WI38 (cell line): ENCODE results near the gene PRLR.

ENCODE experiments used
- H3K4me3 ChIP-seq: 2 replicates; pipeline ENCODE4 v1.5.1; 2011; ENCODE audit warnings: low read depth, mild to moderate bottlenecking, control low read depth, low read length
- CTCF ChIP-seq: IDR thresholded peaks from 2 replicates; pipeline ENCODE4 v1.5.1; 2012; ENCODE audit warnings: low read depth, mild to moderate bottlenecking, control low read depth, low read length

PRLR gene

GRCh38 chr5:35183556-35183955 lies 46.7 kb downstream of the PRLR start:
- no peak; the same call in 1 of the 2 replicates for TF ChIP-seq CTCF

GRCh38 chr5:35182910-35183535 lies 47.3 kb downstream of the PRLR start:
- H3K4me3 ChIP-seq, result no peak overlapping the region
- peak; percentile 71 for TF ChIP-seq CTCF

More at GRCh38 chr5:35183556-35183955, 46.7 kb downstream of the PRLR start:
- H3K4me3 ChIP-seq, result no peak overlapping the region

GRCh38 chr5:35182486-35182885 lies 47.8 kb downstream of the PRLR start:
- no peak for TF ChIP-seq CTCF
- no peak overlapping the region for H3K4me3 ChIP-seq

- no peak for TF ChIP-seq CTCF
Observed at GRCh38 chr5:35180046-35180445, 50.2 kb downstream of the PRLR start.

GRCh38 chr5:35177783-35178182 lies 52.5 kb downstream of the PRLR start:
- H3K4me3 ChIP-seq, result no peak overlapping the region
- TF ChIP-seq CTCF, result no peak

More at GRCh38 chr5:35180046-35180445, 50.2 kb downstream of the PRLR start:
- no peak overlapping the region for H3K4me3 ChIP-seq

- no peak overlapping the region for H3K4me3 ChIP-seq
- no peak for TF ChIP-seq CTCF
Observed at GRCh38 chr5:35172533-35172932, 57.8 kb downstream of the PRLR start.

GRCh38 chr5:35171991-35172390 lies 58.3 kb downstream of the PRLR start:
- H3K4me3 ChIP-seq, result no peak overlapping the region
- TF ChIP-seq CTCF, result no peak
